Prostate gland (tissue), 2 donors: ENCODE results near the gene ZNF526. TPM values are rescaled to one million over a fixed set of nuclear protein-coding genes. Genes with fewer than 3 reads are reported as not detected.
A peak's percentile ranks its signal among the peaks of the same experiment; 100 is the strongest.

Experiments
- DNase-seq: peaks from one replicate; pipeline ENCODE4 v3.0.0-alpha.2; 2019; ENCODE audit warnings: low spot score
- H3K27ac ChIP-seq, 2 donors: fragments of 200-600 bp; sonication (generic); 2 replicates each; pipeline ENCODE4 v1.5.1; 2017 to 2019
- H3K27me3 ChIP-seq: fragments of 200-600 bp; sonication (generic); replicated peaks from 2 replicates; pipeline ENCODE4 v1.5.1; 2019; ENCODE audit not compliant: insufficient read depth
- H3K36me3 ChIP-seq, 2 donors: fragments of 200-600 bp; sonication (generic); 1 replicate in 1 of 2; 2 replicates in 1 of 2; pipeline versions ENCODE4 v1.5.1 to v1.8.1; 2017 to 2019
- H3K4me1 ChIP-seq: fragments of 200-600 bp; sonication (generic); replicated peaks from 2 replicates; pipeline ENCODE4 v1.5.1; 2019
- H3K4me3 ChIP-seq, 2 donors: fragments of 200-600 bp; sonication (generic); 2 replicates each; pipeline ENCODE4 v1.5.1; 2017 to 2019
- H3K9me3 ChIP-seq: fragments of 200-600 bp; sonication (generic); 2 replicates; pipeline ENCODE4 v1.5.1; 2017
- POLR2A ChIP-seq: fragments of 450-650 bp; IDR thresholded peaks from one replicate; pipeline ENCODE4 v1.6.1; 2016; ENCODE audit warnings: antibody characterized with exemption, mild to moderate bottlenecking
- POLR2AphosphoS5 ChIP-seq: sonication (generic); formaldehyde crosslinking; IDR thresholded peaks from one replicate; pipeline ENCODE4 v1.6.1; 2017; ENCODE audit warnings: antibody characterized with exemption
- WGBS: methylation state at CpG from one replicate; pipeline ENCODE4 v1.1.5; 2018; 5-methylcytosine and 5-hydroxymethylcytosine counted together
- intact Hi-C: fragments of 100-400 bp; cut with DNase I; formaldehyde crosslinking; loops from one replicate; pipeline ENCODE4 v1.14.2; 2022
- total RNA-seq, 2 donors: library from RNA; depleted of rRNA; stranded (reverse); fragments of >200 nt; gene quantifications; one replicate each; pipeline ENCODE4 v1.1.0, GENCODE V29; 2016
- TF ChIP-seq, protein P1 (sequence below), 4 experiments: fragments of 200-600 bp in 2 of 4; fragments of 450-650 bp in 2 of 4; sonication (generic) in 2 of 4; IDR thresholded peaks; 1 replicate in 3 of 4; 2 replicates in 1 of 4; pipeline ENCODE4 v1.5.1; 2016 to 2019; ENCODE audit warnings: antibody characterized with exemption in 4 of 4, mild to moderate bottlenecking in 2 of 4, moderate library complexity in 2 of 4

Gene ZNF526
- total RNA-seq, 2 donors from 2014 or later, result 8.2 to 14.1 TPM

DNA sequence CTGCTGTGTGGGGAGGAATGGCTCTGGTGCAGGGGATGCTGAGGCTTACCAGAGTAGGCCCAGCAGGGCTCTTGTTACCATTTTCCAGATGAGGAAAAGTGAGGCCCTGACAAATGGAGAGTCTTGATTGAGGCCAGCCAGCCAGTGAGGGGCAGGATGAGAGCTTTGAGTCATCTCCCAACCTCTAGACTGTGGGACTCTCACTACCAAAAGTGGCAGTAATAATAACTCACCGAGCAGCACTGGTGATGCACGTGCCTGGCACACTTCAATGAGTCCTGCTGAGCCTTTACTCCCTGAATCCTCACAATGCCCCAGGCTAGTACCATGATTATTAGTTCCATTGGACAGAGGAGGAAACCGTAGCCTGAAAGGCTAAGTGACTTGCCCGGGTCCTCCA is 56.7 kb downstream of the ZNF526 start:
- 63% methylated on average over 4 of the region's 4 CpGs for WGBS
- Histone ChIP-seq H3K27ac (peak overlapping the region; percentile 91 to 98), H3K4me1 (peaks cover 26% of the 10 kb centered on the region), H3K27me3 (no peaks in the 10 kb centered on the region), H3K36me3 (peaks cover 15 to 17% of the 10 kb centered on the region in 2 donors), H3K9me3 (no peaks in the 10 kb centered on the region), H3K4me3 (no peak overlapping the region)
- intact Hi-C loops, result no loop called here
- no peak for DNase-seq
- TF ChIP-seq POLR2AphosphoS5 (no peak), POLR2A (no peak)
- TF ChIP-seq, protein P1, sequence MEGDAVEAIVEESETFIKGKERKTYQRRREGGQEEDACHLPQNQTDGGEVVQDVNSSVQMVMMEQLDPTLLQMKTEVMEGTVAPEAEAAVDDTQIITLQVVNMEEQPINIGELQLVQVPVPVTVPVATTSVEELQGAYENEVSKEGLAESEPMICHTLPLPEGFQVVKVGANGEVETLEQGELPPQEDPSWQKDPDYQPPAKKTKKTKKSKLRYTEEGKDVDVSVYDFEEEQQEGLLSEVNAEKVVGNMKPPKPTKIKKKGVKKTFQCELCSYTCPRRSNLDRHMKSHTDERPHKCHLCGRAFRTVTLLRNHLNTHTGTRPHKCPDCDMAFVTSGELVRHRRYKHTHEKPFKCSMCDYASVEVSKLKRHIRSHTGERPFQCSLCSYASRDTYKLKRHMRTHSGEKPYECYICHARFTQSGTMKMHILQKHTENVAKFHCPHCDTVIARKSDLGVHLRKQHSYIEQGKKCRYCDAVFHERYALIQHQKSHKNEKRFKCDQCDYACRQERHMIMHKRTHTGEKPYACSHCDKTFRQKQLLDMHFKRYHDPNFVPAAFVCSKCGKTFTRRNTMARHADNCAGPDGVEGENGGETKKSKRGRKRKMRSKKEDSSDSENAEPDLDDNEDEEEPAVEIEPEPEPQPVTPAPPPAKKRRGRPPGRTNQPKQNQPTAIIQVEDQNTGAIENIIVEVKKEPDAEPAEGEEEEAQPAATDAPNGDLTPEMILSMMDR (IDR thresholded peaks at IDR 0.05), result no peak

Other genes starting within 250 kb of the ZNF526 start
- gene ATP1A3, start 226.1 kb upstream of the ZNF526 start, total RNA-seq, result 1 to 10 TPM in 1 of 2 donors, under 1 TPM in 1; 0.27 to 3.7 TPM
- 10 to 100 TPM in 1 of 2 donors, 1 to 10 TPM in 1; 1.3 to 25.2 TPM for gene GRIK5, start 150.1 kb upstream of the ZNF526 start, total RNA-seq
- 10 to 100 TPM; 24.4 to 44.1 TPM for gene ZNF574, start 144.1 kb upstream of the ZNF526 start, total RNA-seq
- 10 to 100 TPM in 1 of 2 donors, 1 to 10 TPM in 1; 3.4 to 17.4 TPM for gene POU2F2, start 87.9 kb upstream of the ZNF526 start, total RNA-seq
- gene DEDD2, start 2.6 kb upstream of the ZNF526 start, total RNA-seq, result 10 to 100 TPM; 70.3 to 98.1 TPM
- 10 to 100 TPM; 37.1 to 61.6 TPM for gene GSK3A, start 22.3 kb downstream of the ZNF526 start, total RNA-seq
- gene ERF, start 34.8 kb downstream of the ZNF526 start, total RNA-seq, result 100 to 1,000 TPM in 1 of 2 donors, 10 to 100 TPM in 1; 33.9 to 121 TPM
- 100 to 1,000 TPM in 1 of 2 donors, 10 to 100 TPM in 1; 64.6 to 145 TPM for gene CIC, start 48.9 kb downstream of the ZNF526 start, total RNA-seq
- 1 to 10 TPM in 1 of 2 donors, under 1 TPM in 1; 0.32 to 8.4 TPM for gene PRR19, start 81.8 kb downstream of the ZNF526 start, total RNA-seq
- 10 to 100 TPM; 36.6 to 48.5 TPM for gene PAFAH1B3, start 82.3 kb downstream of the ZNF526 start, total RNA-seq
- under 1 TPM in 1 of 2 donors, not detected in 1; 0.85 TPM for gene TMEM145, start 93.0 kb downstream of the ZNF526 start, total RNA-seq
- 10 to 100 TPM; 22.8 to 30.7 TPM for gene MEGF8, start 105.3 kb downstream of the ZNF526 start, total RNA-seq
- gene CNFN, start 170.0 kb downstream of the ZNF526 start, total RNA-seq, result 1 to 10 TPM; 3.4 to 9.4 TPM
- 10 to 100 TPM; 10.2 to 24.8 TPM for gene LIPE, start 207.1 kb downstream of the ZNF526 start, total RNA-seq
- 1 to 10 TPM; 2.4 to 4.8 TPM for gene CXCL17, start 222.6 kb downstream of the ZNF526 start, total RNA-seq